Neural crest cell (in vitro differentiated cells): ENCODE data around the gene BEND5. TPM values are rescaled to one million over a fixed set of nuclear protein-coding genes. Genes with fewer than 3 reads are reported as not detected.

Experiments used
- DNase-seq: peaks from one replicate; pipeline ENCODE4 v3.0.0; 2021; ENCODE audit warnings: low read depth, mixed read lengths, low spot score
- H3K27ac Mint-ChIP-seq: one replicate; pipeline ENCODE4 v1.8.0; 2021; ENCODE audit warnings: mild to moderate bottlenecking, mixed read lengths; ENCODE audit not compliant: unreplicated experiment
- H3K27me3 Mint-ChIP-seq: 2 replicates; pipeline ENCODE4 v1.8.0; 2021; ENCODE audit warnings: low read depth, mild to moderate bottlenecking, mixed read lengths
- H3K36me3 Mint-ChIP-seq: 2 replicates; pipeline ENCODE4 v1.8.0; 2021; ENCODE audit warnings: low read depth, mild to moderate bottlenecking, mixed read lengths
- H3K4me1 Mint-ChIP-seq: 2 replicates; pipeline ENCODE4 v1.8.0; 2021; ENCODE audit warnings: mixed read lengths
- H3K4me3 Mint-ChIP-seq: one replicate; pipeline ENCODE4 v1.8.0; 2021; ENCODE audit warnings: mild to moderate bottlenecking, mixed read lengths
- H3K9me3 Mint-ChIP-seq: 2 replicates; pipeline ENCODE4 v1.8.0; 2021; ENCODE audit warnings: mixed read lengths
- total RNA-seq: library from RNA; stranded (reverse); gene quantifications from 2 replicates; pipeline ENCODE4 v1.2.1, GENCODE V29; 2021
- TF ChIP-seq, protein P1 (sequence below): fragments of 200-600 bp; sonication (generic); conservative IDR thresholded peaks from 2 replicates; pipeline ENCODE4 v1.5.0; 2021; ENCODE audit warnings: antibody characterized with exemption, mild to moderate bottlenecking

BEND5 gene
- total RNA-seq, 1 donor from 2014 or later: 18.0 TPM

DNA sequence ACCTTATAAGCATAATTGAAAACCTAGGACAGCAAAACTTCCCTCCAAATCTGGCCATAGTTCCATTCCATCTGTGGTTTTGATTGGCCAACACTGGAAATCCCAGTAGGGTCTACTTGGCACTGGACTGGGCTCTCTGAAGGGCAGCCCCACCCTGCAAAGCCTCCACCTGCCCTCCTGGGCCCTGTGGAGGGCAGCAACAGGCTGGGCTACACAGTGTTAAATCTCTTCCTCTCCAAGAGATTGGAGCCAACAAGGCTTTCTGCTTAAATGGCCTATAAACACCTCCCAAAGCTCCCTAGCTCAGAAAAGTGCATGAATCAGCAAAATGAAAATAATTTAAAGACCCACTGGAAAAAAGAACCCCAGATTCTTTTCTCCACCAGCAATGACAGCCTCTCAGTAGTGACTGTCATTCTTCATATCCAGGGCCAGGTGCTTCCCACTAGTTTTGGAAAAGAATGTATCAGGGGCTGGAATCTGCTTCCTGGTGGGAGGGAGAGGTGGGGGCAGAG, 58.5 kb downstream of the BEND5 start:
- Mint-ChIP-seq H3K36me3 (no peaks in the 10 kb centered on the region), H3K9me3 (no peaks in the 10 kb centered on the region), H3K27ac (no peak overlapping the region), H3K4me1 (no peaks in the 10 kb centered on the region), H3K4me3 (no peak overlapping the region), H3K27me3 (peaks cover 3% of the 10 kb centered on the region)
- no peak for DNase-seq
- TF ChIP-seq, protein P1, sequence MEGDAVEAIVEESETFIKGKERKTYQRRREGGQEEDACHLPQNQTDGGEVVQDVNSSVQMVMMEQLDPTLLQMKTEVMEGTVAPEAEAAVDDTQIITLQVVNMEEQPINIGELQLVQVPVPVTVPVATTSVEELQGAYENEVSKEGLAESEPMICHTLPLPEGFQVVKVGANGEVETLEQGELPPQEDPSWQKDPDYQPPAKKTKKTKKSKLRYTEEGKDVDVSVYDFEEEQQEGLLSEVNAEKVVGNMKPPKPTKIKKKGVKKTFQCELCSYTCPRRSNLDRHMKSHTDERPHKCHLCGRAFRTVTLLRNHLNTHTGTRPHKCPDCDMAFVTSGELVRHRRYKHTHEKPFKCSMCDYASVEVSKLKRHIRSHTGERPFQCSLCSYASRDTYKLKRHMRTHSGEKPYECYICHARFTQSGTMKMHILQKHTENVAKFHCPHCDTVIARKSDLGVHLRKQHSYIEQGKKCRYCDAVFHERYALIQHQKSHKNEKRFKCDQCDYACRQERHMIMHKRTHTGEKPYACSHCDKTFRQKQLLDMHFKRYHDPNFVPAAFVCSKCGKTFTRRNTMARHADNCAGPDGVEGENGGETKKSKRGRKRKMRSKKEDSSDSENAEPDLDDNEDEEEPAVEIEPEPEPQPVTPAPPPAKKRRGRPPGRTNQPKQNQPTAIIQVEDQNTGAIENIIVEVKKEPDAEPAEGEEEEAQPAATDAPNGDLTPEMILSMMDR: no peak

- peaks cover 3% of the 10 kb centered on the region for H3K27me3 Mint-ChIP-seq
- no peak for DNase-seq
- no peak overlapping the region for H3K4me3 Mint-ChIP-seq
- no peaks in the 10 kb centered on the region for H3K4me1 Mint-ChIP-seq
- TF ChIP-seq, protein P1: no peak
- no peaks in the 10 kb centered on the region for H3K36me3 Mint-ChIP-seq
- no peak overlapping the region for H3K27ac Mint-ChIP-seq
- no peaks in the 10 kb centered on the region for H3K9me3 Mint-ChIP-seq
Measured at GRCh38 chr1:48717082-48717481, 59.6 kb downstream of the BEND5 start.

- peaks cover 3% of the 10 kb centered on the region for H3K27me3 Mint-ChIP-seq
- DNase-seq: no peak
- H3K36me3 Mint-ChIP-seq: no peaks in the 10 kb centered on the region
- H3K27ac Mint-ChIP-seq: no peak overlapping the region
- TF ChIP-seq, protein P1: no peak
- H3K4me3 Mint-ChIP-seq: no peak overlapping the region
- no peaks in the 10 kb centered on the region for H3K4me1 Mint-ChIP-seq
- no peaks in the 10 kb centered on the region for H3K9me3 Mint-ChIP-seq
Measured at GRCh38 chr1:48715921-48716320, 60.8 kb downstream of the BEND5 start.

GRCh38 chr1:48710915-48711314, 65.8 kb downstream of the BEND5 start:
- Mint-ChIP-seq H3K9me3 (no peaks in the 10 kb centered on the region), H3K27ac (no peak overlapping the region), H3K36me3 (no peaks in the 10 kb centered on the region), H3K27me3 (peaks cover 13% of the 10 kb centered on the region), H3K4me3 (no peak overlapping the region), H3K4me1 (no peaks in the 10 kb centered on the region)
- TF ChIP-seq, protein P1: no peak
- no peak for DNase-seq

- TF ChIP-seq, protein P1: no peak
- Mint-ChIP-seq H3K4me1 (no peaks in the 10 kb centered on the region), H3K9me3 (no peaks in the 10 kb centered on the region), H3K27ac (peak overlapping the region; percentile 44), H3K27me3 (peaks cover 17% of the 10 kb centered on the region), H3K36me3 (no peaks in the 10 kb centered on the region), H3K4me3 (no peak overlapping the region)
- DNase-seq: no peak
Measured at GRCh38 chr1:48710318-48710717, 66.4 kb downstream of the BEND5 start.
